Activated T-cell treated with anti-CD3 and anti-CD28 coated beads, Interleukin-2, amount 50 U/mL, for 1 hour (primary cell): Measurements from ENCODE around the gene INPP5A.
"Not testable (repeated sequence)": the region's sequence is repeated elsewhere in the genome, so short reads cannot be mapped to it uniquely, and the experiment has no call there.

Experiments
- DNase-seq: peaks from one replicate; pipeline ENCODE4 v3.0.0-alpha.2; 2020

INPP5A gene

DNA sequence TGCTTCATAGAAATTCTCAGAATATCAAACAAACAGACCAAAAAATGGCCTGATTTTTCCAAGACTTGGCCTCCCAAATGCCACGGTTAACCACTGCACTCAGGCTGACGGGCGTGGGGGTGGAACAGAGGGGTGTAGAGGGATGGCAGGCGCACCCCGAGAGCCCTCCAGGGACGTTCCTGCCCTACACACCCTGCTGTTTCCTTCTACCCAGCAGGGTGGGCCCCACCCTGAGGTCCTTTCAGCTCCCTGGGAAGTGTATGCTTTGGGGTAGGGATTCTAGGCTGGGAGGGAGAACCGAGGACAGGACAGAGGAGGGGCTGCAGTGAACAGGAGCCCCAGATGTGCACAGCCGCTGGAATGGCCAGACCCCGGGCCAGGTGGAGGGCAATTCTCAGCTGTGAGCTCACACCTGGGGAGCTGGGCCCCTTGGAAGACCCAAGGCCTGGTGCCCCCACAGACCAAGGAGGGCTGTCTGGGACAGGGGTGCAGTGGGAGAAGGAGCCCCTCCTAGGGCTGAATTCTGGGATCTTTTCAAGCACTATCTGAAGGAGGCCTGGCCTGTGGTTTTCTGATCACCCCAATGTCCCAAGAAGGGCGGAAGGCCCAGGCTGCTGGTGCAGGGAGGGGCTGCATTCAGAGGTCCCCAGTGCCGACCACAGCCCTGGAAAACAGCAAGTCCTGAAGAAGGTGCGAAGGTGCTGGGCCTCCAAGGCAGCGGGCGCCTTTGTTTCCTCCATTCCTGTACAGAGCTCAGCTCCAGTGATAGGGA lies 32.9 kb upstream of the INPP5A start:
- no peak for DNase-seq

DNA sequence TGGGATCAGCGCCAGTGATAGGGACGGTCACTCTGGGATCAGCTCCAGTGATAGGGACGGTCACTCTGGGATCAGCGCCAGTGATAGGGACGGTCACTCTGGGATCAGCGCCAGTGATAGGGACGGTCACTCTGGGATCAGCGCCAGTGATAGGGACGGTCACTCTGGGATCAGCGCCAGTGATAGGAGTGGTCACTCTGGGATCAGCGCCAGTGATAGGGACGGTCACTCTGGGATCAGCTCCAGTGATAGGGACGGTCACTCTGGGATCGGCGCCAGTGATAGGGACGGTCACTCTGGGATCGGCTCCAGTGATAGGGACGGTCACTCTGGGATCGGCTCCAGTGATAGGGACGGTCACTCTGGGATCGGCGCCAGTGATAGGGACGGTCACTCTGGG lies 32.0 kb upstream of the INPP5A start:
- not testable (repeated sequence) for DNase-seq

GRCh38 chr10:132506711-132507408 lies 30.7 kb upstream of the INPP5A start:
- DNase-seq, result no peak

- DNase-seq, result no peak
These were observed 30.1 kb upstream of the INPP5A start for GRCh38 chr10:132507409-132507955.

DNA sequence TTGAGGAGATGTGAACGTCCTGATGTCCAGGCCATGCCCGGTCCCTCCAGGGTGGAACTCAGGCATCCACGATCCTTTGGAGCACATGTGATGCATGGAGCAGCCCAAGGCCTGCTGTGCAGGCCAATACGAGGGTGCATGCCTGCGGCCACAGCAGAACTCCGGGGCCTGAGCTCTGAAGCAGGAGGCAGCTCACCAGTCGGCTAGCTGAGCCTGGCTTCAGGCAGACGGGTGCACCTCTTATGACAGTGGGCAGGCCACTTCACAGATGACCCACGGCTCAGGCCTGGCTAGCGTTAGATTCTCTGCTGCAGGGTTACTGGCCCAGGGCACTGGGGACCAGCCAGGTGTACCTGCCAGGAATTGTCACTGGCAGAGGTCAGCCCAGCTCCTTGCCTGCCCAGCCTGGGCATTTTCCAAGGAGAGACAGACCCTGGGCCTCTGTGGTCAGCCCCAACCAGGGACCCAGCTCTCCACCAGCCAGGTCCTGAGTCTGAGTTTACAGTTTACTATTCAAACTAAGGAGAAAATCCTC lies 29.6 kb upstream of the INPP5A start:
- no peak for DNase-seq

- no peak for DNase-seq
These were observed 28.8 kb upstream of the INPP5A start for GRCh38 chr10:132508581-132509443.

DNA sequence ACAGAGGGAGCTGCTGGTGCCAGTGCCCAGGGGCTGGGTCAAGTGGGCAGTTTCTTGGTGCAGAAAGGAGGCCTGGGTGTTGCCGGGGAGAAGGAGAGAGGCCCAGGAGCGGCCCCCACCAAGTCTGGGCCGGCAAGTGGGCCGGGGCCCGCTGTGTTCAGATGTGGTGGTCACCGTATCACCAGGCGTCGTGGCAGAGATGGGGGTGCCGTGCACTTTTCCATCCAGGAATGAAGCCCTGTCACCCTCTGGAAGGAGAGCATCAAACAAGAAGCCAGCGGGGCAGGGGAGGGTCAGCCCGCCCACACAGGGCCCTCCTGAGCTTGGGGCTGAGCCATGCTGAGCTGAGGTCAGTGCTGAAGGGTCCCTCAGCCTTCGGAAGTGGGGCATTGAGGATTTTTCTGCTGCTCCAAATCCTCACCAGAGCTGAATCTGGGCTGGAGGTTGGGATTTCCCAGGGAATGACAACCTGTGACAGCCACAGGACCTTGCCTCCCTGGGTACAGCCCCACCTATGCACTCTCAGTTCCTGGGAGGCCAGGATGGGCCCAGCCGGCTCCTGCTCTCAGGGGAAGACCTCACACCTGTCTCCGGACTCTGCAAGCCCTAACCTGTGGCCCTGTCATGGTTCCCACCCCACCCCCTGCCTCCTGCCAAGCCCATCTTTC lies 27.9 kb upstream of the INPP5A start:
- no peak for DNase-seq

GRCh38 chr10:132510174-132510611 lies 27.4 kb upstream of the INPP5A start:
- no peak for DNase-seq

DNA sequence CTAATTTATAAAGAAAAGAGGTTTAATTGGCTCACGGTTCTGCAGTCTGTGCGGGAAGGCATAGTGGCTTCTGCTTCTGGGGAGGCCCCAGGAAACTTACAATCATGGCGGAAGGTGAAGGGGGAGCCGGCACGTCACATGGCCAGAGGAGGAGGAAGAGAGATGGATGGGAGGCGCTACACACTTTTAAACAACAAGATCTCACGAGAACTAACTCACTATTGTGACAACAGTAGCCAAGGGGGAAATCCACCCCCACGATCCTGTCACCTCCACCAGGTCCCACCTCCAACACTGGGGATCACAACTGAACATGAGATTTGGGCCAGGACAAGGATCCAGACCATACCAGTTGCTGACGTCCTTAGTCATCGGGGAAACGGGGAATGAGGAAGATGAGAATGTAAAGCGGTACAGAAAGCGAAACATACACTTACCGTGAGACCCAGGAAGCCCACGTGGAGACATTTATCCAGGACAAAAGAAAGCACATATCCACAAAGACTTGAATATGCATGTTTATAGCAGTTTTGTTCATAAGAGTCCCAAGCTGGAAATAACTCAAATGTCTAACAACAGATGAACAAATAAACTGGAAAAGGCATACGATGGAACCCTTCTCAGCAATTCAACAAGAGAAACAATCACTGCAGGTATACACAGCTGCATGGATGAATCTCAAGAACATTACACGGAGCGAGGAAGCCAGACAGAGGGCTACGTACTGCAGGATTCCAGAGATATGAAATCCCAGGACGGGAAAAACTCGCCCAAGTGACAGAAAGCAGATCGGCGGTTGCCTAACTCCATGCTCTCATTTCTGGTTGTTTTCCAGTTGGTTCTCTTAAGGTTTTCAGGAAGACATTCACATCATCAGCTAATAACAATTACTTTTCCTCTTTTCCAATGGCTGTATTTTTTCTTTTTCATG lies 26.2 kb upstream of the INPP5A start:
- DNase-seq, result no peak

DNA sequence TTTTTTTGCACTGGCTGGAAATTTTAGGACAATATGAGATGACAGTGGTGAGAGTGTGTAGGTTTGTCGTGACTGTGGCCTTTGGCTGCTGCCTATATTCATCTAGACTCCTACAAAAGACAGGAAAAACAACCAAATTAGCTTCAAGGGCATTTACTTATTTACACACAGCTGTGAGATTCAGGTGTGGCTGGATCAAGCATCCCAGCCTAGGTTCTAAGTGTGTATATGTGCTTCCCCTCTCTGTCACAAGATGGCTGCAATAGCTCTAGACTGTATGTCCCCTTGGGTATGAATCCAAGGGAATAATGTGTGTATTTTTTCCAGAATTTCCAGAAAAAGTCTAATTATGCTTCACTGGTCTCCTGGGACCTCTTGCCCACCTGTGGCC lies 25.5 kb upstream of the INPP5A start:
- DNase-seq, result no peak

DNA sequence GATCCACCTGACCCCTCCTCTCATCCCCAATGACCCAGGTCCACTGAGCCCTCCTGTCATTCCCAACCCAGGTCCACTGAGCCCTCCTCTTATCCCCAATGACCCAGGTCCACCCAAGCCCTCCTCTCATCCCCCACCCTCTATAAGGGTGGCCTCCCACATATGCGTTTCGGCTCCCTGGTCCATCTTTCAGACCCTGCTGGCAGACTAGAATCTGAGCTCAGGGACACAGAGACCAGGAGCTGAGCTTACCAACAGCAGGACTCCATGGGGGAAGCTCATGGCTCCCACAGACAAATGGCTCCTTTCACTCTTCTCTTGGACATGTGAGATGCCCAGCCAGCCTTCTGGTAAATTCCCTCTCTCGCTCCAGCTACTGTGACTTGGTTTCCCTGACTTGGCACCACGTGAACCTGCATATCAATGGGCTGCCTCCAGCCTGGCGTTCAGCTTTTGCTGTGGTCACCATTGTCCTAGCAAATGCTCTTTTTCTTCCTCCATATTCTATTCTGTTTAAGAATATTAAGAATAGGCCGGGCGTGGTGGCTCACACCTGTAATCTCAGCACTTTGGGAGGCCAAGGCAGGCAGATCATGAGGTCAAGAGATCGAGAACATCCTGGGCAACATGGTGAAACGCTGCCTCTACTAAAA lies 24.8 kb upstream of the INPP5A start:
- no peak for DNase-seq

DNA sequence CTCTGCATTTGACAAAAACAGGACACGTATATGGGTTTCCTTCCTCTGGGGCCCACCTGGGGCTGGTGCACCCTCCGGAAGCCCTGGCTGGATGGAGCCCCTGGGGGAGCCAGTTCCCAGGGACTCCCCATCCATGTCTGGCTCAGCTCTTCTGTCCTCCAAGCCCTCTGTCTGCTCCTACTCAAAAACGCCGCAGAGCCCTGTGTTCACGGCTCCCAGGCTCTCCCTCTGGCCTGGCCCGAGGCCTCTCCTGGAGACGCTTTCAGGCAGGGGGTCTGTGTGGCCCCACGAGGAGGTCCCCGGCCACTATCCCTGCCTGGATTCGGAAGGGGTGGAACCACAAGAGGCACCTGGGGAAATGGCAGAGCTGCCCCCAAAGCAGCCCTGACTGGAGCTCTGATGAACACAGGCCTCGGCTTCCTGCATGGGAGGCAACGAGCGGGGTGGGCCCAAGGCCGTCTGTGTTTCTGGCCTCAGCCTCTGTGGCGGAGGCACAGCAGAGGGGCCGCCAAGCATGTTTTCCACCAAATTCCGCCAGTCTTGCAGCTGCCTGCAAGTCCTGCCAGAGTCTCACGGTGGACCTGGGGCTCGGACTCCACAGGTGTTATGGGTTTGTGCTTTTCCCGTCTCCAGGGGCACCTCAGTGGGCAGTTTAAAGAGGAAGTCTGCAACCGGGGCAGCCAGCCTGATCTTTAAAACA lies 22.6 kb upstream of the INPP5A start:
- DNase-seq, result no peak

GRCh38 chr10:132515811-132516726 lies 21.5 kb upstream of the INPP5A start:
- no peak for DNase-seq

DNA sequence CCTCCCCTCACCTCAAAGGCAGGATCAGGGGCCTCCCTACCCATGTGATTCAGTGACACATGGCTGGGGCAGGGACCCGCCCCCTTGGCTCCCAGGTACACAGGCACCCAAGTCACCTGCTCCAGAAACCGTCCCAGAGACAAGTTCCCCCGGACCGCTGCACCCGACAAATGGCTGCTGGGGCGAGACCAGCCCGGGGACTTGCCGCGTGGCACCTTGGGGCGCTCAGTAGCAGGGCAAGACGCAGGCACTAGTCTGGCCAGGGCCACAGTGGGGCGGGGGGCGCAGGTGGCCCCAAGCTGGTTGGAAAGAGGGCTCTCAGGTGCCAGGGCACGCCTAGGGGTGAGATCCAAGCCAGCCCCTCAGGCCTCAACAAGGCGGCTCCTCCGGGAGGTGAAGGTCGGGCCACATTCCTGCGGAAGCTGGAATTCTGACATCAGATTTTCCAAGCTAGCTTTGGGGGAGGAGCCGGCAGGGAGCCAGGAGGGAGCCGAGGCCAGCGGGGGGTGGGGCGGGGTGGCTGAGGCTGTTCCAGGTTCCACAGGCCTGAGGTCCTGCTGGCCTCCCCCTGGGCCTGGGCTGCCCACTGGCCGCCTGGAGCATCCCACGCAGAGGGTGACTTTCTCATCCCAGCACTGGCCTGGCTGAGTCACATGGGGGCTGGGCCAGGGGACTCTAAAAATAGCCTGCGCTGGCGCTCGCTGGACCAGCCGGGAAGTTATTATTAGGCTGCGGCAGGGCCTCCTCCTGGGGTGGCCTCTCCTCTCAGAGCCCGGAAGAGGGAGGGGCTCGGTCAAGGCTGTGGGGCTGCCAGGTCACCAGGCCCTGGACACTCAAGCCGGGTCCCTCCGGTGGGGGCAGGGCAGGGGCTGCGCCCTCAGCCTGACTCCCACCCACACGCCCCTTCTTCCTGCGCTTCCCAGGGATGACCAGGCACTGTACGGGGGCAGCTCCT lies 20.5 kb upstream of the INPP5A start:
- DNase-seq, result no peak

- DNase-seq, result no peak
These were observed 19.6 kb upstream of the INPP5A start for GRCh38 chr10:132517951-132518521.

DNA sequence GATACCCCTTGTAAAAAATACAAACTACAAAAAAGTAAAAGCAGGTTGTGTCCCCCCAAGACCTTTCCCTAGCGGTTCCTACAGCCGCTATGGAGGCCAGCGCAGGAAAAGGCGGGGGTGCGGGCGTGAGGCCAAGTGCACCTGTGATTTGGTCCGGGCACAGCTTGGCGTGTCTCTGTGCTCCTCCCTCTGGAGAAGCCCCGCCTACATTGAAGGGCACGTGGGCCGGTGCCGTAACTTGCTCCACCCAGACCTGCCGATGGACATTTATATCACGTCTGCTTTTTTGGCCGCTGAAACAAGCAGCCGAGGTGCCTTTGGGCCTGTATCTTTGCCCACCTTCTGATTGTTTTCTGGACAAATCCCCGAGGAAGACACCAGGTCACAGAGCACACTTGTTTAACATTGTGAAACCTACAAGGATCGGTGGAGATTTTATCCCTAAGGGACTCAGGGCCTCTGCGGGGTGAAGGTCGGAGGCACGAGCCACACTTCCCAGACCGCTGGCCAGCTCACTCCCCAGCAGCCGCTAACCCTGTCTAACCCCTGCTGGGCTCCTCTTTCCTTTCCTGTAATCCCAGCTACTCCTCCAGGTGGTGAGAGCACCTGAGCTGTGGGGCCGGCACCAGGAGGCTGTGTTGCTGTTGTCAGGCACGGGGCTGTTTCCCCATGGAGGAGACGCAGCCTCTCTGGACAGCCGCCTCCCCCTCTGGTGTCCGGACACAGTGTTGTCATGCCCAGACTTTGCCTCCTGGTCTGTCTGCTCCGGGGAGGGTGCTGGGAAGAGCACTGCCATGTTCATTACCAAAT lies 18.8 kb upstream of the INPP5A start:
- no peak for DNase-seq
